Fibroblast of the conjunctiva (primary cell): Measurements from ENCODE around the gene PPP1R26.
A peak's percentile ranks its signal among the peaks of the same experiment; 100 is the strongest.

ENCODE experiments used
- DNase-seq: peaks from one replicate; pipeline ENCODE4 v3.0.0-alpha.2; 2010; ENCODE audit warnings: low read depth

The PPP1R26 gene

DNA sequence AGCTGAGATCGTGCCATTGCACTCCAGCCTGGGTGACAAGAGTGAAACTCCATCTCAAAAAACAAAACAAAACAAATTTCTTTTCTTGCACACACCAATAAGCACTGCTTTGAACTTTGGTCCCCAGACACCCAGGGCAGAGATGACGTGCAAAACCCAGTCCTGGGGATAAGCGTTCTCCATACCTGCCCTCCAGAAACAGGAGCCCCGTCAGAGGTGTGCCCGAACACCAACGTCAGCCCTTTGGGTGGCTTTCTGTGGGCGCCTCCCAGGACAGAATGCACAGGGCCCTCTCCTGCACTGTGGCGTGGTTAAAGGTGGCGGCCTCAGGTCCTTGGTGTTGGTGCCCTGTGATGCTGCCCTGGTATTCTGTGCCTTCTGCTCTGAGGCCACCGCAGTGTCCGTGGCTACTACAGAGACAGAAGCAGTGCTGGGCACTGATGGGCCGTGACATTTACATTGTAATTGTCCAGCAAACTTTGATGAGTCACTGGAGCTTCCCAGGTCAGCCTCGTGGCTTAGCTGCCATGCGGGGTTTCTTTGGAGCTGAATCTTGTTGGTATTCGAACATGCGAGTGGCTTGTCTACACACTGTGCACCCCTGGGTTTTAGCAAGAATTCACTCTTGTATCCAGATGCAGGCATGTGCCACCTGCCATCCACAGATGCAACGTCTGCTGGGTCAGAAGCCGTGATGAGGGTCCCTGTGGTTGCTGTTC lies 9.8 kb downstream of the PPP1R26 start:
- no peak for DNase-seq

DNA sequence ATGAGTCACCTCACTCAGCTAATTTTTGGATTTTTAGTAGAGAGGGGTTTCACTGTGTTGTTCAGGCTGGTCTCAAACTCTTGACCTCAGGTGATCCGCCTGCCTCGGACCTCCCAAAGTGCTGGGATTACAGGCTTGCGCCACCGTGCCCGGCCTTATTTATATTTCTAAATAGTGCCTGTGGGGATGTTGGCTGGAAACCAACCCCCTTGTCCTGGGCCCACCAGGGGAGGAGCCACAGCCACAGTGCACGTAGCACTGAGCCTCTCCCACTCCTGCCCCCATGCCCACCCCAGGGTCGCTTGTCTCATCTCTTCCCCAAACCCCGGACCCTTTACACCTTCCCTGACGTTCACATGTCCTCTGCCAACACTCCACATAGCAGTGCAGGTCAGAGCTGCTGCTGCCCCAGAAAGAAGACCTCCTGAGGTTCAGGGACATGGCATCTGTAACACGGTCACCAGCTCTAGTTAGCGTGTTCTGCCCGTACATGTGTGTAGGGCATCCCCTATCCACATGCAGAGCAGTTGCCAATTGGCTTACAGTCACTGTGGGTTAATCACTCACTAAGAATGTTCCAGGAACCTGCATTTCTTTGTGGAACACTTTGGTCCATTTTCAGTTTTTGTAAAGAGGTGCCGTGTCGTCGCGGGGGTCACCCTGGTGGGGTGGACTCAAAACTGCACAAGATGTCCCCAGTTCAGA lies 10.7 kb downstream of the PPP1R26 start:
- DNase-seq = no peak

DNA sequence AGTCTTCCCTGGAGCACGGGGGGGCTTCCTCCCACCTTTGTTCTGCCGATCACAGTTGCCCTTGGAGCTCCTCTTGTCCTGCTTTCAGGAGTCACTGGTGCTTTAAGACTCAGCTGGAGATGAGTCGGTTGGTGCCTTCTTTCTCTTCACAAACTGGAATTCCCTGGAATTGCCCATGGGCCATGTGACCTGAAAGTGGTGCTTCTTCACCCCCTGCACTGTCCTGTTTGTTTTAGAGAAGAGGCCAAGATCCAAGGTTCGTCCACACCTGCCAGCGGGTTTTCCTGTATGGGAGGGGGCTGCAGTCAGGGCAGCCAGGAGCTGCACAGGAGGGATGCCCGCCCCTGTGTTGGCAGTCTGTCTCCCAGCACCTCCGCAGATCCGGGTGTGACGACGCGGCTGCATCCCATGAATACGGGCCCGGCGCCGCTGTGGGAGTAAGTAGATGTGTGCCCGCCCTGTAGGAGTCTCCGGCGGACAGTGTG lies 11.4 kb downstream of the PPP1R26 start:
- no peak for DNase-seq

DNA sequence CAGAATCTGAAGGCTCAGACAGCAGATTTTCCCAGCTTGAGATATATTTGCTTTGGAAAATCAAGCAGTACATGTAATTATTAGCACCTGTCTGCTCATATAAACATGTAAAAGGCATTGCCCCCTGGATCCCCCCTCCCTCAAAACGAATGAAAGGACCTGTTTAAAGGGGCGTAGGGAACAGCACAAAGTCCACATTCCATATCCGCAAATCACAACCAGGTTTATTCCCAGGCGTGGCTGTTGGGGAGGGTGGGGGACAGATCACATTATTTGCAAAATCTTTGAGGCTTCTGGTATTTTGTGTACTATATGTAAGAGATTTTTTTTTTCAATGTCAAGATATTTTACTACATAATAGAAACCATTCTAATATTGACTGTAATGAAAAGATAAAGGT lies 12.2 kb downstream of the PPP1R26 start:
- DNase-seq = no peak

DNA sequence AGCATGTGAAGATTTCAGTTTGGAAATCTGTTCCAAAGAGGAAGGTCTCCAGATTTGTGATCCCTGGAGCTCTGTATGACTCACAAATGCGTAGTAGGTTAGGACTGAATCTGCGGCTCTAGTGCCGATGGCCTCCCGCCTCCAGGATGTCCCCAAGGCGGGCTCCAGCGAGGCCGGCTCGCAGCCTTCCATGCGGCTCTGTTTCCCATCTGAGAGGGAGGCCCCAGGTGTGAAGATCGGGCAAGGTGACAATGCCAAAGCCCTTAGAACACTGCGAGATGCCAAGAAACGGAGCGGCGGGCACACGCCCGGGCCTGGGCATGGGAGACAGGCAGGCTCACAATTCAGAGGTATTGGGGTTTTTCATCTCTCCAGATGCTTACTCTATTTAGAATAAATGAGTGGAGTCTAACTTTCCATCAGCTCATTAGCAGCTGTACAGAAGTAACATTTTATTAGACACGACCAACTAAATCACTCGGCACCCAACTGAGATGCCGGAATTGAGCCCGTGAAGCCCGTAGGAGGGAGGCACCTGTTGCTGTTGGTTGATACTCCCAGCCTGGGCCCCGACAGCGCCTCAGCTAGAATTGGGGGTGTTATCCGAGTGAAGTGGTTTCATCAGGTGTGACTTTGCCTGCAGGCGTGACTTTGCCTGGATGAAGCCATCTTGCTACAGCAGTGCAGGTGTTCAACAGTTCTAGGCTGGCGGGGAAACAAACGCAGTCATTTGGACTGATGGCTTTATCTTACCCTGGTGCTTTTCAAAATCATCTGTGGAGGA lies 13.5 kb downstream of the PPP1R26 start:
- DNase-seq = no peak

DNA sequence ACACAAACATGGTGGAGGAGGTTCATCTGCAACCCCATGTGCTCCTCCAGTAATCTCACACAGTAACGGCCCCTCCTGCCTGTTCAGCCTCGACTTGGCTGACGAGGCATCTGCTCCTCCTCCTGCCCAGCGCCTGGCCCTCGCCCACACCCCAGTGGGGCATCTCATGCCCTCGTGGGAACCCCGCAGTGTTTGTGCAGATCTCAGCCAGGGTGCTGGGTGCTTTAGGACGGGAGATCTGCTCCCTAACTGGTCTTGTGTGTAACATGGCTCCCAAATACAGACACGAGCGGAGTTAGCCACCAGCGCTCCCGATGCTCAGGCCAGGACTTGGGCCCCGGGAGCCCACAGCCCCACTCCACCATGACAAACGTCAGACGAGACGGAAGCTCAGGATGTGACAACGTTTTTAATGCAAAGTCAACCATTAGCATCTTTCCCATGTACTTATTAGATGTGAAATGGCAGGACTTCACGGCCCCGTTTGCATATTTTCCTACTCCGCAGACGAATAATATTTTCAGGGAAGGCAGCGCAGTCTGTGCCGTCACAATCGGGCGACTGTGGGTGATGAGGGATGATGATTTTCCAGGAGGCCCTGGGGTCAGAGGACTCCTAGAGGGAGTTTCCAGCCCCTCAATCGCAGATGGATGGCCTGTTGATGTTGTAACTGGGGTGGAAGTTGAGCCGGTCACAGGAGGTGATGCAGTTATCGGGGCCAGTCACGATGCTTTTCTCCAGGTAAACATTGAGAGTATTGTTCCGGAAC lies 15.4 kb downstream of the PPP1R26 start:
- DNase-seq = no peak

DNA sequence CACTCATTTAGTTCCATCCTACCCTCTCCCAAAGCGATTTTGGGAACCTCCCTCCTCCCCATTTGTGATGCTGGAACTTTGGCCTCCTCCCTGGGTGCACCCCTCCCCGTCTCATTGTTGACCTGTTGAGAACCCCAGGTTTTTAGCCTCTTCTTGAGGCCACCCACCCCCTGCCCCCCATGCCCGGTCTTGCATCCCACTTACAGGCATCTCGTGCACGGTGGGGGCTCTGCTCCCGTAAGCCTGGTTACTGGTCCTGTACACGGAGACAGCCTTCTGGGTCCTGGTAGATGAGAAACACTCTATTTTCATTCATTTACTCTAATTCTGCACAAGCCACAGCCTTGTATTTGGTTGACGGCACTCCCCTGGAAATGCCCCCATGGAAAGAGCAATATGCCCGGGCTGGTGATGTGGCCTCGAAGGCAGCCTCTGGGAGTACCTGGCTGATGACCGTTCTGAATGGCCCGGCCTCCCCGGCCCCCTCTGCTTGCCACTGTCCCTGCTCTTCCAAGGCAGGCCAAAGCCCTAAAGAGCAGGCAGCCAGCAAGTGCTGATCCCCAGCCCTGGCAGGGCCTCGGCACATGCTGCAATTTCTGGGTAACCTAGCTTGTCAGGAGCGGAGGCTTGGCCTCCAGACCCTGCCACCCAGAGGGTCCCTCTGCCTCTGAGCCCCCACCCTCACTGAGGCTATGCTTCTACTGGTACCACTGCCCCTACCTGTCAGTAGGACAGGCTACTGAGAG lies 19.0 kb downstream of the PPP1R26 start:
- no peak for DNase-seq

DNA sequence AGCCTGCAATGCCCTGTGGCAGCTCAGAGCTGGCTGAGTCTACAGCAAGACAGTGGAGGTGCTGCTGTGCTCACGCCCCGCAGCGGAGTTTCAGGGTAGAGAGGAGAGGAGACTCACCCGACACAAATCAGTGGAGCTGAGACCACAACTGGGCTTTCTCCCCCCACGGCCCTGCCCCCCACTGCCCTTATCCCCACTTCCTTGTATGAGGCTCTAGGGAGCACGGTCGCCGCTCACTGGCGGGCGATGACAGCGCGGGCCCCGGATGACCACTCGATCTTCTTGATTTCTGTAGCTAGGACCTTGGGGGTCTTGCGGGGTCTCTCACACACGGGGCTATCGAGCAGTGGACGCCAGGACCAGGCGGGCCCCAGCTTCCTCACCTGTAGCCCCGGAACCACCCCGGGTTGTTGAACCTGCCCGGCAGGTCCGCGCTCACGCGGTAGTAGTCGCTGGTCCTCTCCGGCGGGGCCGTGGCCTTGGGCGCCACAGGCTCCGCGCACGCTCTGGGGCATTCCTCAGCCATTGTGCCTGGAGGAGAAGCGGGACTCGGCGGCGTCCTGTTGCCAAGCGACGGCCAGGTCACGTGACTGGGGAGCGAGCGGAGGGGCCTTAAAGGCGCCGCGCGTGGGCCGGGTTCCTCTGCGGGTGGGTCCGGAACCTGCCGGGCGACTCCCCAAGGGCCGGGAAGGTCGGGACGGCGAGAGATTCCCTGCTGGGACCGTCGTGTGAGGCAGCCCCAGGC lies 19.9 kb downstream of the PPP1R26 start:
- DNase-seq = peak; percentile 75

DNA sequence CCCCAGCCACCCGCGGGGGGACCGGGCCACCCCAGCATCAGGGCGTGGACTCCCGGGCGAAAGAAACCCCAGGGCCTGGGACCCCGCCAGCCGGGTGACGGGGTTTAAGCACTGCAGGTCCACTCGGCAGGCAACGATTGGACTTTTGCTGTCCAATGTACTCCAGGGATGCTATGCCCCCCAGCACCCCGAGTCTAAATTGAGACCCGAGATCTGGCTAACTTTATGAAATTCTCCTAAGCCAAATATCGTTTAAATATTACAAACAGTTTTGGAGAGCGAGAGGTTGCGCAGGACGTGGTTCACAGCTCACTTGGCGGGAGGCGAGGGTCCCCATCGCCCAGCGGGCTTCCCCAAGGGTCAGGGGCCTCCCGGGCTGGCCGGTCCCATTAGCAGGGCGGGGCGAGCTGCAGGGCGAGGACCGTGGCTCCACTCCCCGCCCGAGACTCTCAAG lies 20.5 kb downstream of the PPP1R26 start:
- DNase-seq = no peak

DNA sequence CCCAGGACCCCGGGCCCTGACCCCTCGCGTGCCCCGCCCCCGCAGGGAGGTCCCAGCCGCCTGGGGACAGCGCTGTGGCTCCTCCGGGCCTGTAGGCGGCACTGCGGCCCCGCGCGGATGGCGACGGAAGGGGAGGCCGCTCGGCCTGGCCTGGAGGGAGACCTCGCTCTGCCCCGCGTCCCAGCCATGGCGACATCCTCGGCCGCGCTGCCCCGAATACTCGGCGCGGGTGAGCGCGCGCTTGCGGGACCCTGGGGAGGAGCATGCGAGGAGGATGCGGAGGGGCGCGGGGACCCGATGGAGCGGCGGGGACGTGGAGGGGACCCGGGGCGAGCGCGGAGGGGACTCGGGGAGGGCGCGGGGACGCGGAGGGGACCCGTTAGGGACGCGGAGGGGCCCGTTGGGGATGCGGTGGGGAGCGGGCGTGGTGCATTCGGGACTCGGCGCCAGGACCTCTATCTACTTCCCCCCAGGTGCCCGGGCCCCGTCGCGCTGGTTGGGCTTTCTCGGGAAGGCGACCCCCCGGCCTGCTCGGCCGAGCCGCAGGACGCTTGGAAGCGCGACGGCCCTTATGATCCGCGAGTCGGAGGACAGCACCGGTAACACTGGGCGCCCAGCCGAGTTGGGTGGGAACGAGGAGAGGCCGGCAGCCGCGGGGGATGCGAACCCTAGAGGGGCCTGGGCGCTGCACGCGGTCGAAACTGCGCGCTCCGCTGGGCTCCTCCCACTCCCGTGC lies 21.1 kb downstream of the PPP1R26 start, which contains the start of gene MRPS2:
Gene MRPS2, plus strand, starts transcription at position 158 of the 736 bp plus-strand sequence. Its CDS starts 29 bp downstream, at position 187.
- peak; percentile 66 for DNase-seq

DNA sequence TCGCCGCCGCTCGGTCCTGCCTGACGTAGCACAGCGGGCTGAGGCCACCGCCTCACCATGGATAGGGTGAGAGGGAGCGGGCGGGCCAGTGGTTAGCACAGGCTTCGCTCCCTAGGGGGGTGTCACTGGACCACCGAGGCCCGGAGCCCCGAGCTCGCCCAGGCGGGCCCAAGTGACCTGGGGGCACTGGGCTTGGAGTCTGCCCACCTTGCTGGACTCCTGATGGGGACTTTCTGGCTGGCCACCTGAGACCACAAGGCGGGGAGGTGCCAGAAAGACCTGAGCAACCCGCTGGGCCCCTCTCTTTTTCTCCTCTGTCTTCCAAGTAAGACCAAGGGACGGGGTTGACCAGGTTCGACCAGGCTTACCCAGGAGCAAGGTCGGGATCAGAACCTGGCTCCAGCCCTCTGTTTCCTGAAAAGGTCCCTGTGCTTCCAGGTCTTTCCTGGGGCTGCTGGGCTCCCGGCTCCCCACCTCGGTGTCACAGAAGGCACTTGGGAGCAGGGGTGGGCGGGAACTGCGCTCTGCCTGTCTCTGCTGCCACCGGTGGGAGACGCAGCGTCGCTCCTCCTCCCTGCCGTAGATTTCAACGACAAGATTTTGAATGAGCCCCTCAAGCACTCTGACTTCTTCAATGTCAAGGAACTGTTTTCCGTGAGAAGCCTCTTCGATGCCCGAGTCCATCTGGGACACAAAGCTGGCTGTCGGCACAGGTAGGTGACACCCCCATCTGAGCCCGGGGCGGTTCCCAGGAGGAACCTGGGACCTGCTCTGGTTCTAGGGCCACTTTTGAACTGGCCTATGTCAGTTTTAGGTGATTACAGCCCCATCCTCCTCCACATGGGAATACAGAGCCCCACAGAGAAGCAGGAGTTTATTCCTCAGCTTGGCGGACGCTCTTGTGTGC lies 21.9 kb downstream of the PPP1R26 start:
- no peak for DNase-seq

DNA sequence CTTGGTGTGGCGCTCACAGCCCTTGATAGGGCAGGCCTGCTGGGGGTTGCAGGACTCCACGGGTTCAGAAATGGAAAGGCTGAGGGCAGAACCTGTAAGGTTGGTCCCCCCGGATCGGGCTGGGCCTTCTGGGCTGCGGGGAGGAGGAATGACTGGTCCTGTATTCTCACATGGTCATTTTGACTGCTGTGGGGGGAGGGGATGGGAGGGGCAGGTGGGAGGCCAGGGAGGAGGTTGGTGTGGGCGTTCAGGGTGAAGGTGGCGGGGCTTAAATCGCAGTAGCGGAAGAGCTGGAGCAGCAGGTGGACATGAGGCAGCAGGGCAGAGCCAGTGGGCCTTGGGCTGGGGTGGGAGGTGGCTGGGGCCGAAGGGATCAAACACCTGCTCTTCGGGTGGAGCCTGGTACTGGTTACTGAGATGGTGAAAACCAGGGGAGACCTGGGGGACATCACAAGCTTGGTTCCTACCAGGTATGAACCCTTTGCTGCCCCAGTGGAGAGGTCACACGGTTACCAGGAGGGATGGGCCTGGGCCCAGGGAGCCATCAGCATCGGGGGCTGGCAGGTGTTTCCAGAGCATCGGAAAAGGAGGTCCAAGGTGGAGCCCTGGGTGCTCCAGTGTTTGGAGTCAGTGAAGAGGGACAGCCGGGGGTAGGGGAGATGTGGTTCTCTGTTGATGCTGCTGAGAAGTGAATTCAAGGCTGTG lies 22.7 kb downstream of the PPP1R26 start:
- no peak for DNase-seq

DNA sequence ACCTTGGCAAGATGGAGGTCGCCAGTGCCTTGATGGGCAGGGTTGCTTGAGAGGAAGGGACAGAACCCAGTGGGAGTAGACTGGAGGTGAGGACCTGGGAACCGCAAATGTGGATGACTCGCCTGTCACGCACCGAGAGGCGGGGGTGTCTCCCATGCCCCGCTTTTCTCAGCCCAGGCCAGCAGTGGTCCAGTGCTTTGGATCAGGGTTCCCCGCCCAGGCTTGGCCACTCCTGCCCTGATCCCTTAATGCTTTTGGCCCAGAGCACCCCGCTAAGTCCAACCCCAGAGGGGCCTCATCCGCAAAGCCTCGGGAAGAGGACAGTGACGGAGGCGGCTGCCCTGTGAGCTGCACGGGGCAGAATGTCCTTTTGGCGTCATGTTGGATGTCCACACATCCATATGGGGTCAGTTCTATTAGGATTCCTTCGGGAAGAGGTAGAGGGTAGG lies 23.3 kb downstream of the PPP1R26 start:
- DNase-seq = no peak

DNA sequence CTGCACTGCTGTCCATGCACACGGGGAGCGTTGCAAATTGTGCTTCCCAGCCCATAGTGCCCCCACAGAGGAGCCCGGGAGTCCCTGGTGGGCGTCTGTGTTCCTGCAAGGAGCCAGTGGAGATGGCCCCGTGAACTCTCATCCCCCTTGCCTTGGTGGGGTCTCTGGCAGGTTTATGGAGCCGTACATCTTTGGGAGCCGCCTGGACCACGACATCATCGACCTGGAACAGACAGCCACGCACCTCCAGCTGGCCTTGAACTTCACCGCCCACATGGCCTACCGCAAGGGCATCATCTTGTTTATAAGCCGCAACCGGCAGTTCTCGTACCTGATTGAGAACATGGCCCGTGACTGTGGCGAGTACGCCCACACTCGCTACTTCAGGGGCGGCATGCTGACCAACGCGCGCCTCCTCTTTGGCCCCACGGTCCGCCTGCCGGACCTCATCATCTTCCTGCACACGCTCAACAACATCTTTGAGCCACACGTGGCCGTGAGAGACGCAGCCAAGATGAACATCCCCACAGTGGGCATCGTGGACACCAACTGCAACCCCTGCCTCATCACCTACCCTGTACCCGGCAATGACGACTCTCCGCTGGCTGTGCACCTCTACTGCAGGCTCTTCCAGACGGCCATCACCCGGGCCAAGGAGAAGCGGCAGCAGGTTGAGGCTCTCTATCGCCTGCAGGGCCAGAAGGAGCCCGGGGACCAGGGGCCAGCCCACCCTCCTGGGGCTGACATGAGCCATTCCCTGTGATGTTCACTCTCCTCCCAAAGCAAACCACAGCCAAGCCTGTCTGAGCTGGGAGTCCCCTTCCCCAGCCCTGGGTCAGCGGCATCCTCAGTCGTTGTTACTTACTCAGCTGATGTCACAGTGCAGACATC lies 24.0 kb downstream of the PPP1R26 start:
- DNase-seq = no peak

DNA sequence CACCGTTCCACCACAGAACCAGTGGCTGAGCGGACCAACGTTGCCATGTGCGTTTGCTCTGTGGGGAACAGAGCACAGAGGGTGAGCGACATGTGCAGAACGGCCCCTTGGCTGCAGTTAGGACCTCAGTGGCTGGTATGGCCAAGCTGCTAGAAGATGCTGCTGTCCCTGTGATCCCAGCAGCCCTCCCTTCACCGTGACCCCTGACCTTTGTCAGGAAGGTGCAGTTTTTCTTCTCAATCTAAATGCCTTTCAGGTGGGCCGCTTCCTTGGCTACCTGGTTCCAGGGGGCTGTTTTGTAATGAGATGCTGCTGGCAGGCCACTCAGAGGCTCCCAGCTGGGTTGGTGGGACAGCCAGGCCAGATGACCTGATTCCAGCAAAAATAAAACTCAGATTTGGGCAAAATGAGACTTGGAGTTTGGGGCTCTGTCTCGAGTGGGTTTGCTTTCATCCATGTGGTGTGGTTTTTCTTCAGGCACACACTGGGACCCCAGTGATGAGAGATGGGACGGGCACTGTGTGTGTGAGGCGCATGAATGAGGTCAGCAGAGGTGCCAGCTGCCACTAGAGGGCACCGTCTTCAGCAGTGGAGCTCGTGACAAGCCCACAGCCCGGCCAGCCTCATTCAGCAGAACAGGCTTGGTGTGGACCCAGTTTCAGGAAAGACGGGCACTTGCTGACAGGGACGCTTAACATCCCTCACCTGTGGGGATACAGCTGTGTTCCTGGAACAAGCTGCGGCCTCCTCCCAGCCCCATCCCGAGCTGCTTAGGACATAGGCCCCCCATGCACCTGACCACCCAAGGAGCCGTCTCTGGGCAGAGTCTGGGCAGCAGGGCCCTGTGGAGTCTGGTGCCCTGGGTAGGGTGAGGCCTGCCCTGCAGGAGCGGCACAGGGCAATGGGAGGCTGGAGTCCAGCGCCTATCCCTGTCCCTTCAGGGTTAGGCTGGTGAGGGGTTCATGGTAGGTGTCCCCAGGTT lies 25.0 kb downstream of the PPP1R26 start:
- peak; percentile 43 for DNase-seq
